Measurements from ENCODE around the gene CETP. TPM values are rescaled to one million over a fixed set of nuclear protein-coding genes. Genes with fewer than 3 reads are reported as not detected.

The CETP gene
- polyA plus RNA-seq, 1 donor (not counting 4 experiments of a cell fraction or from before 2014, with no cell fraction given): not detected

DNA sequence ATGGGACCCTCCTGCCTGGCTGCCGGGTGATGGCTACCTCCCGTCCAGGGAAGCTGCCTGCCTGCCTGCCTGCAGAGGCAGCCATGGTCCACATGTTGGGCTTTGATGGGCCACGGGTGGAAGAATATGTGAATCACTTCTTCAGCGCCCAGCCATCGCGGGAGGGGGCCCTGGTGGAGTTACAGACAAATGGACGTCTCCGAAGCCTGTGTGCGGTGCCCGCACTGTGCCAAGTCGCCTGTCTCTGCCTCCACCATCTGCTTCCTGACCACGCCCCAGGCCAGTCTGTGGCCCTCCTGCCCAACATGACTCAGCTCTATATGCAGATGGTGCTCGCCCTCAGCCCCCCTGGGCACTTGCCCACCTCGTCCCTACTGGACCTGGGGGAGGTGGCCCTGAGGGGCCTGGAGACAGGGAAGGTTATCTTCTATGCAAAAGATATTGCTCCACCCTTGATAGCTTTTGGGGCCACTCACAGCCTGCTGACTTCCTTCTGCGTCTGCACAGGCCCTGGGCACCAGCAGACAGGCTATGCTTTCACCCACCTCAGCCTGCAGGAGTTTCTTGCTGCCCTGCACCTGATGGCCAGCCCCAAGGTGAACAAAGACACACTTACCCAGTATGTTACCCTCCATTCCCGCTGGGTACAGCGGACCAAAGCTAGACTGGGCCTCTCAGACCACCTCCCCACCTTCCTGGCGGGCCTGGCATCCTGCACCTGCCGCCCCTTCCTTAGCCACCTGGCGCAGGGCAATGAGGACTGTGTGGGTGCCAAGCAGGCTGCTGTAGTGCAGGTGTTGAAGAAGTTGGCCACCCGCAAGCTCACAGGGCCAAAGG, 64.4 kb downstream of the CETP start:
- H3K4me2 ChIP-seq (ENCODE audit: control insufficient read depth, extremely low read depth, insufficient read depth, low read depth, low read length): no peak overlapping the region
- DNase-seq (ENCODE audit: low read depth, low spot score) (no peak), FAIRE-seq (no peak)
- H3K9ac ChIP-seq (ENCODE audit: control insufficient read depth, extremely low read depth, insufficient read depth, low read length): no peak overlapping the region
- peaks cover 0 to 2% of the 10 kb centered on the region in 2 experiments for H3K36me3 ChIP-seq (ENCODE audit: control insufficient read depth in 2 of 2, extremely low read depth in 1 of 2, insufficient read depth in 2 of 2, low read length in 2 of 2)
- H4K20me1 ChIP-seq (ENCODE audit: control insufficient read depth, extremely low read depth, insufficient read depth, low read length): no peaks in the 10 kb centered on the region
- H3K4me1 ChIP-seq (ENCODE audit: control insufficient read depth, extremely low read depth, insufficient read depth, low read length): peaks cover 24% of the 10 kb centered on the region
- H3K27me3 ChIP-seq (ENCODE audit: control insufficient read depth, extremely low read depth, insufficient read depth, low read length): no peaks in the 10 kb centered on the region
- no peaks in the 10 kb centered on the region for H3K9me1 ChIP-seq (ENCODE audit: control insufficient read depth, extremely low read depth, insufficient read depth, low read length)
- no peak overlapping the region for H3K4me3 ChIP-seq (ENCODE audit: control insufficient read depth in 2 of 3, extremely low read depth in 1 of 3, insufficient read depth in 2 of 3, low read depth in 1 of 3, low read length in 3 of 3)
- no peaks in the 10 kb centered on the region for H3K79me2 ChIP-seq (ENCODE audit: control insufficient read depth, insufficient read depth, low read length)
- TF ChIP-seq, protein P1, sequence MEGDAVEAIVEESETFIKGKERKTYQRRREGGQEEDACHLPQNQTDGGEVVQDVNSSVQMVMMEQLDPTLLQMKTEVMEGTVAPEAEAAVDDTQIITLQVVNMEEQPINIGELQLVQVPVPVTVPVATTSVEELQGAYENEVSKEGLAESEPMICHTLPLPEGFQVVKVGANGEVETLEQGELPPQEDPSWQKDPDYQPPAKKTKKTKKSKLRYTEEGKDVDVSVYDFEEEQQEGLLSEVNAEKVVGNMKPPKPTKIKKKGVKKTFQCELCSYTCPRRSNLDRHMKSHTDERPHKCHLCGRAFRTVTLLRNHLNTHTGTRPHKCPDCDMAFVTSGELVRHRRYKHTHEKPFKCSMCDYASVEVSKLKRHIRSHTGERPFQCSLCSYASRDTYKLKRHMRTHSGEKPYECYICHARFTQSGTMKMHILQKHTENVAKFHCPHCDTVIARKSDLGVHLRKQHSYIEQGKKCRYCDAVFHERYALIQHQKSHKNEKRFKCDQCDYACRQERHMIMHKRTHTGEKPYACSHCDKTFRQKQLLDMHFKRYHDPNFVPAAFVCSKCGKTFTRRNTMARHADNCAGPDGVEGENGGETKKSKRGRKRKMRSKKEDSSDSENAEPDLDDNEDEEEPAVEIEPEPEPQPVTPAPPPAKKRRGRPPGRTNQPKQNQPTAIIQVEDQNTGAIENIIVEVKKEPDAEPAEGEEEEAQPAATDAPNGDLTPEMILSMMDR (optimal IDR thresholded peaks at IDR 0.05 in 1 of 3, IDR thresholded peaks at IDR 0.05 in 1 of 3, conservative IDR thresholded peaks at IDR 0.05 in 1 of 3; ENCODE audit: extremely low read depth in 1 of 3, insufficient read depth in 2 of 3, low read length in 3 of 3): no peak
- no peak for TF ChIP-seq EZH2 (IDR thresholded peaks at IDR 0.05; ENCODE audit: low read length)
- no peaks in the 10 kb centered on the region for H3K9me3 ChIP-seq (ENCODE audit: control insufficient read depth, low read depth, low read length)
- H3K27ac ChIP-seq (ENCODE audit: control insufficient read depth, insufficient read depth, low read length): no peak overlapping the region
- no peak overlapping the region for H2AFZ ChIP-seq (ENCODE audit: control insufficient read depth, low read length)
- dilution Hi-C loops (cut with MboI; ENCODE audit: extremely low pct_ligation_motif_present, low sequenced_read_pairs): no loop called here

DNA sequence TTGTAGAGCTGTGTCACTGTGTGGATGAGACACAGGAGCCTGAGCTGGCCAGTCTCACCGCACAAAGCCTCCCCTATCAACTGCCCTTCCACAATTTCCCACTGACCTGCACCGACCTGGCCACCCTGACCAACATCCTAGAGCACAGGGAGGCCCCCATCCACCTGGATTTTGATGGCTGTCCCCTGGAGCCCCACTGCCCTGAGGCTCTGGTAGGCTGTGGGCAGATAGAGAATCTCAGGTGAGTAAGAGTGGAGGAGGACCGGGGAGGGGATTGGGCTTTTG, 65.0 kb downstream of the CETP start:
- no peaks in the 10 kb centered on the region for H3K27me3 ChIP-seq (ENCODE audit: control insufficient read depth, extremely low read depth, insufficient read depth, low read length)
- H3K9me3 ChIP-seq (ENCODE audit: control insufficient read depth, low read depth, low read length): no peaks in the 10 kb centered on the region
- no peak for DNase-seq (ENCODE audit: low read depth, low spot score)
- H3K9me1 ChIP-seq (ENCODE audit: control insufficient read depth, extremely low read depth, insufficient read depth, low read length): no peaks in the 10 kb centered on the region
- no peak overlapping the region for H3K9ac ChIP-seq (ENCODE audit: control insufficient read depth, extremely low read depth, insufficient read depth, low read length)
- H3K27ac ChIP-seq (ENCODE audit: control insufficient read depth, insufficient read depth, low read length): no peak overlapping the region
- no peak for TF ChIP-seq EZH2 (IDR thresholded peaks at IDR 0.05; ENCODE audit: low read length)
- TF ChIP-seq, protein P1 (optimal IDR thresholded peaks at IDR 0.05 in 1 of 3, IDR thresholded peaks at IDR 0.05 in 1 of 3, conservative IDR thresholded peaks at IDR 0.05 in 1 of 3; ENCODE audit: extremely low read depth in 1 of 3, insufficient read depth in 2 of 3, low read length in 3 of 3): no peak
- H3K4me1 ChIP-seq (ENCODE audit: control insufficient read depth, extremely low read depth, insufficient read depth, low read length): peaks cover 24% of the 10 kb centered on the region
- dilution Hi-C loops (cut with MboI; ENCODE audit: extremely low pct_ligation_motif_present, low sequenced_read_pairs): no loop called here
- no peak for FAIRE-seq
- no peaks in the 10 kb centered on the region for H3K36me3 ChIP-seq (ENCODE audit: control insufficient read depth in 2 of 2, extremely low read depth in 1 of 2, insufficient read depth in 2 of 2, low read length in 2 of 2)
- H3K4me3 ChIP-seq (ENCODE audit: control insufficient read depth in 2 of 3, extremely low read depth in 1 of 3, insufficient read depth in 2 of 3, low read depth in 1 of 3, low read length in 3 of 3): no peak overlapping the region
- H2AFZ ChIP-seq (ENCODE audit: control insufficient read depth, low read length): no peak overlapping the region
- H4K20me1 ChIP-seq (ENCODE audit: control insufficient read depth, extremely low read depth, insufficient read depth, low read length): no peaks in the 10 kb centered on the region
- no peak overlapping the region for H3K4me2 ChIP-seq (ENCODE audit: control insufficient read depth, extremely low read depth, insufficient read depth, low read depth, low read length)
- H3K79me2 ChIP-seq (ENCODE audit: control insufficient read depth, insufficient read depth, low read length): no peaks in the 10 kb centered on the region
